Nephron progenitor cell (in vitro differentiated cells): ENCODE data around the gene SPRYD3.
"Not testable (repeated sequence)": the region's sequence is repeated elsewhere in the genome, so short reads cannot be mapped to it uniquely, and the experiment has no call there.

Experiments used
- DNase-seq: peaks from one replicate; pipeline ENCODE4 v3.0.0; 2021
- H3K27ac Mint-ChIP-seq: 2 replicates; pipeline ENCODE4 v1.8.0; 2021; ENCODE audit warnings: mild to moderate bottlenecking, moderate library complexity, mixed read lengths
- H3K27me3 Mint-ChIP-seq: 2 replicates; pipeline ENCODE4 v1.8.0; 2021; ENCODE audit warnings: mild to moderate bottlenecking, low read depth, mixed read lengths; ENCODE audit not compliant: poor library complexity
- H3K36me3 Mint-ChIP-seq: 2 replicates; pipeline ENCODE4 v1.8.0; 2021; ENCODE audit warnings: low read depth, mixed read lengths
- H3K4me1 Mint-ChIP-seq: 2 replicates; pipeline ENCODE4 v1.8.0; 2021; ENCODE audit warnings: mixed read lengths
- H3K4me3 Mint-ChIP-seq: 2 replicates; pipeline ENCODE4 v1.8.0; 2021; ENCODE audit warnings: mild to moderate bottlenecking, moderate library complexity, mixed read lengths
- H3K9me3 Mint-ChIP-seq: 2 replicates; pipeline ENCODE4 v1.8.0; 2021; ENCODE audit warnings: mild to moderate bottlenecking, moderate library complexity, mixed read lengths
- TF ChIP-seq, protein P1 (sequence below): fragments of 200-600 bp; sonication (generic); IDR thresholded peaks from 2 replicates; pipeline ENCODE4 v1.5.0; 2021; ENCODE audit warnings: antibody characterized with exemption

The SPRYD3 gene

DNA sequence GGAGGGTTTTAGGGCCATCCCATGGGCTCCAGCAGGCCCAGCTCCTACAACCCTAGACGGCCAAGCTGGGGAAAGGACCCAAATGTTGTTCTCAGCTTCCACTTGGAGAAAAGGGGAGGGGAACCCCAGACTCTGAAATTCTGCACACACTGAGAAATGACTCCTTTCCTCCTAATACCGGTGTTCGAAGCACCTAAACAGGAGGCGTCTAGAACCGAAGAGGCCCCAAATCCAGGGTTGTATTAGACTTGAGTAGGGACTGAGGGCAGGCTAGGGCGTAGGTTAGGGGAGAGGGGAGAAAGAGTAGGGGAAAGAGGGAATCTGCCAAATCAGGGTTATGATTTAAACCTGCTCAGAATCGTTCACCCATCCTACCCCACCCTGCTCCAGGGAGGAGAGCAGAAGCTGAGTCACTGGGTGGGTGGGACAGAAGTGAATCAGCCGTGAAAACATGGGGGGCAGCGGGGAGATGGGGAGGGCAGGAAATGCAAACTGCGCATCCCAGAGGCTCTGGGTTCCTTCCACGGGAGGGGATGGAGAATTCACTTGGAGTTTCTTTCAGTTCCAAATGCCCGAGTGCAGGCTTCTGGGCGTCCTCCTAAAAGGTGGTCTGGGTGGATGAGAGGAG lies 19.3 kb upstream of the SPRYD3 start:
- H3K27me3 Mint-ChIP-seq: peaks cover 48% of the 10 kb centered on the region
- H3K27ac Mint-ChIP-seq: no peak overlapping the region
- H3K9me3 Mint-ChIP-seq: no peaks in the 10 kb centered on the region
- H3K4me1 Mint-ChIP-seq: peaks cover 64% of the 10 kb centered on the region
- H3K36me3 Mint-ChIP-seq: no peaks in the 10 kb centered on the region
- peak overlapping the region; percentile 86 for H3K4me3 Mint-ChIP-seq
- DNase-seq: no peak
- TF ChIP-seq, protein P1, sequence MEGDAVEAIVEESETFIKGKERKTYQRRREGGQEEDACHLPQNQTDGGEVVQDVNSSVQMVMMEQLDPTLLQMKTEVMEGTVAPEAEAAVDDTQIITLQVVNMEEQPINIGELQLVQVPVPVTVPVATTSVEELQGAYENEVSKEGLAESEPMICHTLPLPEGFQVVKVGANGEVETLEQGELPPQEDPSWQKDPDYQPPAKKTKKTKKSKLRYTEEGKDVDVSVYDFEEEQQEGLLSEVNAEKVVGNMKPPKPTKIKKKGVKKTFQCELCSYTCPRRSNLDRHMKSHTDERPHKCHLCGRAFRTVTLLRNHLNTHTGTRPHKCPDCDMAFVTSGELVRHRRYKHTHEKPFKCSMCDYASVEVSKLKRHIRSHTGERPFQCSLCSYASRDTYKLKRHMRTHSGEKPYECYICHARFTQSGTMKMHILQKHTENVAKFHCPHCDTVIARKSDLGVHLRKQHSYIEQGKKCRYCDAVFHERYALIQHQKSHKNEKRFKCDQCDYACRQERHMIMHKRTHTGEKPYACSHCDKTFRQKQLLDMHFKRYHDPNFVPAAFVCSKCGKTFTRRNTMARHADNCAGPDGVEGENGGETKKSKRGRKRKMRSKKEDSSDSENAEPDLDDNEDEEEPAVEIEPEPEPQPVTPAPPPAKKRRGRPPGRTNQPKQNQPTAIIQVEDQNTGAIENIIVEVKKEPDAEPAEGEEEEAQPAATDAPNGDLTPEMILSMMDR: no peak

DNA sequence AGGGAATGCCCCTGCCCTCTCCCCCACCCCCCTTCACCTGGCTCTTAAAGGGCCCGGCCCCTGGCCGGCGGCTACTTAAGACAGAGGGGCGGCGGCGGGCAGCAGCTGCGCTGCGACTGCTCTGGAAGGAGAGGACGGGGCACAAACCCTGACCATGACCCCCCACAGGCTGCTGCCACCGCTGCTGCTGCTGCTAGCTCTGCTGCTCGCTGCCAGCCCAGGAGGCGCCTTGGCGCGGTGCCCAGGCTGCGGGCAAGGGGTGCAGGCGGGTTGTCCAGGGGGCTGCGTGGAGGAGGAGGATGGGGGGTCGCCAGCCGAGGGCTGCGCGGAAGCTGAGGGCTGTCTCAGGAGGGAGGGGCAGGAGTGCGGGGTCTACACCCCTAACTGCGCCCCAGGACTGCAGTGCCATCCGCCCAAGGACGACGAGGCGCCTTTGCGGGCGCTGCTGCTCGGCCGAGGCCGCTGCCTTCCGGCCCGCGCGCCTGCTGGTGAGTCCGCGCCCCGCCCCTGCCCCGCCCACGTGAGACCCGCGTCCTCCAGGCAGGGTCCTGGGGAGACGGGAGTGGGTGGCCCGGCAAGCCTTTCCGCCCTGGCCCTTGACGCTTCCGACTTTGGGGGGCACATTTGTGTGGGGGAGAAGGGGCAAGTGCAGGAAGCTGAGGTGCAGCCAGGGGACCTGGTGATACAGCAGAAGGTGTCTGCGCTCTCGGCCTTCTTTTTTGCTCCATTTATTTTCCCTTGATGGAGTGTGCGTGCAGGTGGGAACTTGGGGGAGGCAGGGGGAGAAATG lies 18.6 kb upstream of the SPRYD3 start, which contains the start of gene IGFBP6:
IGFBP6 (plus strand) TSS at position 104 of the 790 bp plus-strand sequence; CDS start at position 155, 51 bp downstream.
- no peaks in the 10 kb centered on the region for H3K36me3 Mint-ChIP-seq
- H3K27ac Mint-ChIP-seq: no peak within 1 kb of the TSS
- peak; percentile 81 for DNase-seq

DNA sequence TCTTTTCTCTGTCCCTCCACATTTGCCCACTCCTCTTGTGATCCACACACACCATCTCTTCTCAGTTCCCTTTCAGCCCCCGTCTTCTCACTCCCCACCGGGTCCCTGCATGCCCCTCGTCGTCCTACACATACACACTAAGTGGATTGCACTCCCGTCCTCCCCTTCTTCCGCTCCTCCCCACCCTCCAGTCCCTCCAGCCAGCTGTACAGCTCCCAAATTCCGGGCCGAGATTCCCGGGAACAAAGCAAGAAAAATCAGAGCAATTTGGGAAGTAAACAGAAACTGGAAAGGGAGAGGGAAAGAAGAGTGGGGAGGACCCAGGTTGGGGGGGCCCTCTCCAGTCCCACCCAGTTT lies 18.0 kb upstream of the SPRYD3 start:
- Mint-ChIP-seq H3K4me1 (peaks cover 51% of the 10 kb centered on the region), H3K36me3 (no peaks in the 10 kb centered on the region), H3K4me3 (peak overlapping the region; percentile 87), H3K9me3 (no peaks in the 10 kb centered on the region), H3K27ac (no peak overlapping the region), H3K27me3 (peaks cover 53% of the 10 kb centered on the region)
- TF ChIP-seq, protein P1: no peak
- DNase-seq: no peak

More for the DNA sequence above, 18.6 kb upstream of the SPRYD3 start, which contains the start of gene IGFBP6:
- Mint-ChIP-seq H3K9me3 (no peaks in the 10 kb centered on the region), H3K4me3 (peak within 1 kb of the TSS; percentile 87), H3K4me1 (peaks cover 57% of the 10 kb centered on the region), H3K27me3 (peaks cover 53% of the 10 kb centered on the region)
- TF ChIP-seq, protein P1: no peak

DNA sequence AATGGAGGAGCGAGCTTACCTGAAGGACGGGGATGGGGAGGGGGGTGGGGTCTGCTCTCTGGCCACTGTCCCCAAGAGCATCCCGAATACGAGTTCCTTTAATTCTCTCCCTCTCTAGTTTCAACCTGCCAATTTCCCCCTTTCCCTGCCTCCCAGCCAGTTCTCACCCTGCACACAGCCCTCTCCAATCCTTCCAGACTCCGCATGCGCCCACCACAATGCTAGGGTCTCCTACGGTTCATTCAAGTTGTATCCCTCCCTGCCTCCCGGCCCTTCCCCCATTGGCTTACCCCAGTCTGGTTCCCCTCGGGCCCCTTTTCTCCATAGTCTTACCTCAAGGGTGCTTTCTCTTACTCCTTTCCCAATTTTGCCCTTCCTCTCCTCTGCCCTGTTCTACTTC lies 17.6 kb upstream of the SPRYD3 start:
- H3K36me3 Mint-ChIP-seq: no peaks in the 10 kb centered on the region
- TF ChIP-seq, protein P1: no peak
- H3K27me3 Mint-ChIP-seq: peaks cover 53% of the 10 kb centered on the region
- H3K4me1 Mint-ChIP-seq: peaks cover 48% of the 10 kb centered on the region
- DNase-seq: no peak
- no peak overlapping the region for H3K27ac Mint-ChIP-seq
- H3K4me3 Mint-ChIP-seq: peak overlapping the region; percentile 87
- H3K9me3 Mint-ChIP-seq: no peaks in the 10 kb centered on the region

DNA sequence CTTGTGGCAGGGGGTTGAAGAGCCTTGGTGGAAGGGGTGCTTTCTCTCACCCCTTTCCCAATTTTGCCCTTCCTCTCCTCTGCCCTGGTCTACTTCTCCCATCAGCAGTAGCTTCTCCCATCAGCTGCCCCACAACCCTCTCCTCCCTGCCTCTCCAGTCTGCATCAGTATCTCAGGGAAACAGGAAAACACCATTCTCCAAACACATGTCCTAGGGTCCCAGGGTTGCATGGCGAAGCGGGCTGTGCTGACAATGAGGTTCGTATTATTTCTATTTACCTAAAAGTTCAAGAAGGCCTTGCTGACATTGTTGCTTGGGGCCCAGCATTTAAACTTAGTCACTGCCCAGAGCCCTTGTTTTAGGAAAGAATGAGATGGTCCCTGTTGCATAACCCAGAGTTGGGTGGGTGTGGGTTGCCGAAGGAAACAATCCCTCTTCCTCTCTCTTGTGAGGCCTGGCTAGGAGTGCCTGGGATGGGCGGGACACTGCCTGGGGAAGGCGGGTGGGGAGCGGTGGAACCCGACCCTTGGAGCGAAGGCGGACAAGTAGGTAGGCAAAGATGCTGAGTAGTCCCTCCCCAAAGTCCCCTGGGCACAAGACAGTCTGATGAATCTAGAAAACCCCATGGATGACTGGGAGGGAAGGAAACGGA lies 17.0 kb upstream of the SPRYD3 start:
- Mint-ChIP-seq H3K9me3 (no peaks in the 10 kb centered on the region), H3K36me3 (no peaks in the 10 kb centered on the region), H3K27me3 (peaks cover 53% of the 10 kb centered on the region), H3K4me1 (peaks cover 46% of the 10 kb centered on the region), H3K4me3 (peak overlapping the region; percentile 87), H3K27ac (no peak overlapping the region)
- DNase-seq: peak; percentile 38
- TF ChIP-seq, protein P1: no peak

DNA sequence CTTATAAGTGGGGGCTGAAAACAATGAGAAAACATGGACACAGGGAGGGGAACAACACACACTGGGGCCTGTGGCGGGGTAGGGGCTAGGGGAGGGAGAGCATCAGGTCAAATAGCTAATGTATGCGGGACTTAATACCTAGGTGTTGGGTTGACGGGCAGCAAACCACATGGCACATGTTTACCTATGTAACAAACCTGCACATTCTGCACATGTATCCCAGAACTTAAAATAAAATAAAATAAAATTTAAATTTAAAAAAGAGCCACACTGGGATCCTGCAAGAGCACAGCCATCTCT lies 16.4 kb upstream of the SPRYD3 start:
- not testable (repeated sequence) for H3K36me3 Mint-ChIP-seq, H3K4me3 Mint-ChIP-seq, H3K9me3 Mint-ChIP-seq, DNase-seq, H3K27ac Mint-ChIP-seq
- peaks cover 45% of the 10 kb centered on the region for H3K4me1 Mint-ChIP-seq
- H3K27me3 Mint-ChIP-seq: peaks cover 57% of the 10 kb centered on the region

DNA sequence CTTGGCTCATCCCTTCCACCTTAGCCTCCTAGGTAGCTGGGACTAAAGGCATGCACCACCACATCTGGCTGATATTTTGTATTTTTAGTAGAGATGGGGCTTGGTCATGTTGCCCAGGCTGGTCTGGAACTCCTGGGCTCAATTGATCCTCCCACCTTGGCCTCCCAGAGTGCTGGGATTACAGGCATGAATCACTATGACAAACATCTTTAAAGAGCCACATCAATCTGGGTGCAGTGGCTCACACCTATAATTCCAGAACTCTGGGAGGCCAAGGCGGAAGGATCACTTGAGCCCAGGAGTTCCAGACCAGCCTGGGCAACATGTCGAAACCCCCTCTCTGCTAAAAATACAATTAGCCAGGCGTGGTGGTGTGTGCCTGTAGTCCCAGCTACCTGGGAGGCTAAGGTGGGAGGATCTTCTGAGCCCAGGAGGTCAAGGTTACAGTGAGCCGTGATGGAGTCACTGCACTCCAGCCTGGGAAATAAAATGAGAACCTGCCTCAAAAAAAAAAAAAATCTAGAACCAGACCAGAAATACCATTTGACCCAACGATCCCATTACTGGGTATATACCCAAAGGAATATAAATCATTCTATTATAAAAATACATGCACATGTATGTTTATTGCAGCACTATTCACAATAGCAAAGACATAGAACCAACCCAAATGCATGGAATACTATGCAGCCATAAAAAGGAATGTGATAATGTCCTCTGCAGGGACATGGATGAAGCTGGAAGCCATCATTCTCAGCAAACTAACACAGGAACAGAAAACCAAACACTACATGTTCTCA lies 15.8 kb upstream of the SPRYD3 start:
- H3K9me3 Mint-ChIP-seq, DNase-seq, H3K36me3 Mint-ChIP-seq, H3K27ac Mint-ChIP-seq, H3K4me3 Mint-ChIP-seq: not testable (repeated sequence)
- H3K4me1 Mint-ChIP-seq: peaks cover 45% of the 10 kb centered on the region
- H3K27me3 Mint-ChIP-seq: peaks cover 62% of the 10 kb centered on the region
